T-helper 2 cell treated with Interferon-gamma antibody and Interleukin-4, amounts not matched to agents 100 ng/mL and 5 ng/mL, for 36 hours (primary cell): ENCODE measurements around the gene SEC24C. TPM values are rescaled to one million over a fixed set of nuclear protein-coding genes. Genes with fewer than 3 reads are reported as not detected.

Experiments used
- intact Hi-C: fragments of 100-400 bp; cut with micrococcal nuclease; formaldehyde crosslinking; loops from one replicate; pipeline ENCODE4 v1.15.1; 2023
- total RNA-seq: library from RNA; stranded (reverse); gene quantifications from 2 replicates; pipeline ENCODE4 v1.2.3, GENCODE V29; 2022

The SEC24C gene
- total RNA-seq, 1 donor from 2014 or later, result 119 TPM

DNA sequence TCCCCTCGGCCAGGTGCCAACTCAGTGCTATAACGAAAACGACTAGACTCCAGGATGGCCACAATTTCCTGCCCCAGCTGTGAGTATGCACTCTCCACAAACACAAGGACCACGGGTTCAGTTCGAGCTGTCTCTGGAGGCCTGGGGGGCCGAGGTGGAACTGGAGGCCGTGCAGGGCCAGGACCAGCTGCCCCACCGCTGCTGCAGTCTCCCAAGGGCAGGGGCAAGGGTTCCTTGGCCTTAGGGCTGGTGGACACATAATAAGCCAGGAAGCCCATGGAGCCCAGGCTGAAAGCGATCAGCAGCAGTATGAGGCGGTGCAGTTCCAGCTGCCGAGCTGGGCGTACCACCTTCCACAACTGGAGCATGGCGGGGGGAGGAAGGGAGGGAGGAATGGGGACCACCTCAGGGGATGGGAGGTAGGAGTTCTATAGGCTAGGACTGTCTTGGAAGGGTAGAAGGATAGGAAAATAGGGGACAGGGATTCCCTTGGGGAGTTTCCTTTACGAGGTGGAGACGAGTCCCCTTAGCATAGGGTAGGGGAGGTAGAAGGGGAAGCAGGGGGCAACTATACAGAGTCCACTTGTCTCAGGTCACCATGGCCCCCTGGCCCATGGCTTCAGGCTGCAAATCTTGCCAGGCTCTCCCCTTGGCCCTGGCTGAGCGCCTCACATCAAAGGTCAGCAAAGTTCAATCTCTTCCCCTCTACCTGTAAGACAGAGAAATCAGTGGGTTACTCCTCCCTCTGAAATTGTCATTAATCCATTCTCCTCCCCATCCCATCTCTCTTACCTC, 64.0 kb downstream of the SEC24C start:
- intact Hi-C loops, result no loop called here

DNA sequence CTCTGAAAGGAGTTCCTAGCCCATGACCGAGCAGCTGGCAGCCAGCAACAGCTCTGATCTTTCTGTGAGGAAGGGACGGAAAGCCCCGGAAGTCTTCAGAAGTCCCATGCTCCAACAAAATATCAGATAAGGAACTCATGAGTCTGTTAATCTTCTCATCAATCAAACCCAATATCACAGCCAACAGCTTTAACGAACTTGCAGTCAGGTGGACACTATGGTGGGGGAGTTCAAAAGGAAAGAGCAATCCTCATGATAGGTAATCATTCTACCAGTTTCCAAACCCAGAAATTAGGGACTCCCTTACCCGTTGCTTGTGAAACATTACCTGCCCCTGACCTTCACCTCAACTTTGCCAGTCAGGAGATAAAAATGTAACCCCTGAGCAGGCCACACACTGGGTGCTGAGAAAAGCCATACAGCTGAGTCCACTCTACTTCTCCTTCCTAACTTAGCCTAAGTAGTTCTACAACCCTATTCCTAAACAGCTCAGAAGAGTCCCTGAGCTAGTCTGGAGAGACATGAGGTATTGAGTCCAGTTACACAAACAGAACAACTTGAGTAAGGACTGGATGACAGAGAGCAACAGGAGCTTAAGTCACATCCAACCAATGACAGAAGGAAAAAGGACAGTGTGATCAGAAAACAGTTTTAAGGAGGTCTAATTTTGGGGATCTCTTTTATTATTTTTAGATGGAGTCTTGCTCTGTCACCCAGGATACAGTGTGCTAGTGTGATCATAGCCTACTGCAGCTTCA, 65.1 kb downstream of the SEC24C start:
- intact Hi-C loops, result no loop called here

DNA sequence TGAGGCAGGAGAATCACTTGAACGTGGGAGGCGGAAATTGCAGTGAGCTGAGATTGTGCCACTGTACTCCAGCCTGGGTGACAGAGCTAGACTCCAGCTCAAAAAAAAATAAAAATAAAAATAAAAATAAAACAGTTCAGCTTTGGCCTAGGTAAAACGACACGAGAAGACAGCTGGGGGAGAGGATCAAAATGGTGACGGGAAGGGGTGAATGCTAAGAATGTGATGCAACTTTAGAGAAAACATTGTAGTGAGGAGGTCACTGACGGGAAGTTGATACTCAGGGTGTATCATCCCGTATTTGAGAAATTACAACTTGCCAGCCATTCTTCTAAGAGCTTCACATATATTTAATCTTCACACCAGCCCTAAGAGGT, 66.2 kb downstream of the SEC24C start:
- intact Hi-C loops, result loop anchor here (2.0 to 5.0 kb wide), 3 partner anchors 38 to 313 kb away; partner anchors contain the start of gene PPP3CB

DNA sequence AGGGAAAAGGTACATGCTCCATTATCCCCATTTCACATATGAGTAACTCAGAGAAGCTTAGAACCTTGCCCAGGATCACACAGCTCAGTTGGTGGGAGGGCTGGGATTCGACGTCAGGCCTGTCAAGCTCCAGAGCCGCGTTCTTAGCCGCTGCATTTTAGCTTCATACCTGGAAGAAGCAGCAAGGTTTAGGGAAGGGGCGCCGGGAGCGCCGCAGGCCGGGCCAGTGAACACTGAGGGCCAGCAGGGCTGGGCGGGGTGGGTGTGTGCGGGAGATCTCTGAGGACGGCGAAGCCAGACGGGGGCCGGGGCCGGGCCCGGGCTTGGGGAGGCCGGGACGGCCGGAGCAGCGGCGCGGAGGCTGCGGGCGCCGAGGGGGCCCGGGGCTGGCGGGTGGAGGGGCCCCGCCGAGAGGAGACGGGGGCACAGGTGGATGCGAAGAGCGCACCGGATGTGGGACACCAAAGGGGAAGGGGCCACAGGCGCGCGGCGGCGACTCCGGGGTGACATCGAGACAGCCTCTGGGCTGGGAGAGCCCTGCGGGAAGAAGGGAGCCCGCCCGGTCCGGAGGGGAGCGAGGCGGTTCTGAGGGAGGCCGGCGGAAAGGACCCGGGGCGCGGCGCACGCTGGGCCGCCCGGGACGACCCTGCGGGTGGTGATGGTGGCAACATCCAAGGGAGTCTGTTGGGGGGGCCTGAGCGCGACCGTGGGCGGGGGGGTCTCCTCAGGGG, 66.7 kb downstream of the SEC24C start:
- intact Hi-C loops, result loop anchor here (1.0 to 5.0 kb wide), 5 partner anchors 26 to 314 kb away; partner anchors contain the start of genes PPP3CB, SEC24C and ZSWIM8

DNA sequence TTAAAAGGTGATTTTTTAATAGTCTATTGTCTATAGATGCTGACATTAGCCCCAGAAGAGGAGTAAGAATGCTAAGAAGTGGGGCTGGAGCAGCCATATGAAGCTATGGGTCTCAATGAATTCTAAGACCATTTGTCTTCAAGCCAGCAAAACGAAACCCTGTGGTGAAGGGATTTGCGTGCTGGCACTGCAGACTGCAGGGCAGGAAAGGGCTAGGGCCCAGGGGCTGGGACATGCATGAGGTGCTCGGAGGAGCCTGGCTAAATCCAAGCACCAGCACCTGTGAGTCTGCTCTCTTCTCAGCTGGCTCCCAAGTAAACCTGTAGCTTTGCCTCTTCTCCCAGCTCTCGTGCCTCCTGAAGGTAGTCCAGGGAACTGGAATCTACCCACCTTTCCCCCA, 68.5 kb downstream of the SEC24C start:
- intact Hi-C loops, result loop anchor here (5.0 kb wide), 2 partner anchors 40 to 315 kb away; partner anchors contain the start of gene PPP3CB

DNA sequence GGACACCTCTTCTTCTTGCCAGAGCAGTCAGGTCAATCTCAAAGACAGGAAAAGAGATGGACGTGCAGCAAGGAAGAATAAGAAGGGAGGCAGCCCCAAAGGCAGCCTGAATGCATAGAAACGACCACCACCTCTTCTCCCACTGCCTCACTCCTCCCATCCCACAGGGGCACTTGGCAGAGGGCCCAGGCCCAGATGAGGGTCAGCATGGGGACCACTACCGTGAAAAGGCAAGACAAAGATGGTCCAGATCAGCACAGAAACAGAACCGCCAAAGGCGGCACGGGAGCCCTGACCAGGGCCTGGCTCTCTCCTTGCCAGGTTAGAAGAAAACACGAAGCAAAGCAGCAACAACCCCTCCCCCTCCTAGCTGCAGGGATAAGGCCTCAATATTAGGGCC, 69.2 kb downstream of the SEC24C start:
- intact Hi-C loops, result loop anchor here (5.0 kb wide), 2 partner anchors 41 to 316 kb away; partner anchors contain the start of gene PPP3CB

DNA sequence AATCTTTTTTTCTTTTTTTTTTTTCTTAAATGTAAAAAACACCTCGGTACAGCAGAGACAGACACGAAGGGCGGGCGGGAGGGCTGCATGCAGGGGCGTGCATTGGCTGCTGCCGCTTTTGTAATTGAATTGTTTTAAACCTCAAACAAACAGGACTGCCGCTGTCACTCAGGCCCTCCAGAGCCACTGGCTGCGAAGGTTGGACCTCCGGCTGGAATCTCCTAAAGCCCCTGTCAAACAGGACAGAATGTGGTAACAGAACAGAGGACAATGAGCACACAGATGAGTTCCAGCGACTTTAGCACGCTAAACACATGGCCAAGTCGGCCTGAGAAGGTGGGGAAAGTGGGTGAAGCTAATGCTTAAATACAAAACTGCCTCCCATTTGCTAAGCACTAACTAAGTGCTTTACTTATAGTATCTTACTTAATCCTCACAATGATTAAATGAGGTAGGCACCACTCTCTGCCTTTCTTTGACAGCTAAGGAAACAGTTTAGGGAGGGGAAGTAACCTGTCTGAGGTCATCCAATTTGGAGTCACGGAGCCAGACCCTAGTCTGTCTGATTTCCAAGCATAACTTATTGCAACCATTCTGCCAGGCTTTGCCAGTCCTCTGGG, 70.2 kb downstream of the SEC24C start:
- intact Hi-C loops, result loop anchor here (5.0 kb wide), 2 partner anchors 42 to 317 kb away; partner anchors contain the start of gene PPP3CB

DNA sequence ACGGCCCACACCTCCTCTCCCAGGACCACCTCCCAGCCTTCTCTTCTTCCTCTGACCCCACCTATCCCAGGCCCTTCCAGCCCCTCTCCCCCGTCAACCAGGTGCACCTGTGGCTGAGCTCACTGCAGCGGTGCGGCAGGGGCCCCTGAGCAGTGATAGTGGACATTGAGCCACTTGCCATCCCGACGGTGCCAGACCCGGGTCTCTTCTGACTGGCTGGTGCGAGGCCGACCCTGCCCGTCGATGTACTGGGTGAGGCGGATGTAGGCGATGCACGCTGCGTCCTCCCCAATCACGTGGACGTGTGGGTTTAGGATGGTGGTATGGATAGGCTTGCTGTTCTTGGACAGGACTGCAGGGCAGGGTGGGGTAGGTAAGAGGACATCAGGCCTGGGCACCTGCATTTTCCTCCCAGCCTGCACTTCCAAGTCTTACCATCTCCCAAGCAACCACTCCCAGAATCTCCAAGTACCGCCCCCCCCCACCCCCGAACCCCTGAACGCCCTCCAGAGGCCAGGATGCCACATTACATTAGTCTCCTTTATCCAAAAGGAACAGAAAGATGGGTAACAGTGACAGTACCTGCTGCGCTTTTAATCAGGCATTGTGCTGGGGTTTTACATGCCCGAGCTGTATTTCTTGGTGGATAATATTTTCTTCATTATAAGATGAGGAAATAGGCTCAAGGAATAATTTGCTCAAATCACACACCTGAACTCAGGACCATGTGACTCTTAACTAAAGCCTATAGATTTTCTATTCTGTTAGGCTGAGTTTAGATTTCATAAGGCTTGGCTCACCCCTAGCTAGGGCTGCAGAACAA, 70.9 kb downstream of the SEC24C start:
- intact Hi-C loops, result loop anchor here (5.0 kb wide), 2 partner anchors 43 to 318 kb away; partner anchors contain the start of gene PPP3CB

DNA sequence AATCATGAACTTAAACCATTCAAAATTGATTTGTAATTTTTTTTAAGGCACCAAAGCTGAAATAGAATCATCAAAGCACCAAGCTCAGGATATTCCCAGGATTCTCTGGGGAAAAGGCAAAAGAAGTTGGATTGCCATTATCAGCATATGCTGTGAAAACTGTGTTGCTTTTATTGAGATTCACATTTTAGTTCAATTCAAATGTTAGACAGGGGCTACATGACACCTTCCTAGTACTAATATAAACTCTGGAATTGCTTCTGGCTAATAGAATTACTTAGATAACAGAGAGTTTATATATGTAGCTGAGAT, 71.5 kb downstream of the SEC24C start:
- intact Hi-C loops, result no loop called here

DNA sequence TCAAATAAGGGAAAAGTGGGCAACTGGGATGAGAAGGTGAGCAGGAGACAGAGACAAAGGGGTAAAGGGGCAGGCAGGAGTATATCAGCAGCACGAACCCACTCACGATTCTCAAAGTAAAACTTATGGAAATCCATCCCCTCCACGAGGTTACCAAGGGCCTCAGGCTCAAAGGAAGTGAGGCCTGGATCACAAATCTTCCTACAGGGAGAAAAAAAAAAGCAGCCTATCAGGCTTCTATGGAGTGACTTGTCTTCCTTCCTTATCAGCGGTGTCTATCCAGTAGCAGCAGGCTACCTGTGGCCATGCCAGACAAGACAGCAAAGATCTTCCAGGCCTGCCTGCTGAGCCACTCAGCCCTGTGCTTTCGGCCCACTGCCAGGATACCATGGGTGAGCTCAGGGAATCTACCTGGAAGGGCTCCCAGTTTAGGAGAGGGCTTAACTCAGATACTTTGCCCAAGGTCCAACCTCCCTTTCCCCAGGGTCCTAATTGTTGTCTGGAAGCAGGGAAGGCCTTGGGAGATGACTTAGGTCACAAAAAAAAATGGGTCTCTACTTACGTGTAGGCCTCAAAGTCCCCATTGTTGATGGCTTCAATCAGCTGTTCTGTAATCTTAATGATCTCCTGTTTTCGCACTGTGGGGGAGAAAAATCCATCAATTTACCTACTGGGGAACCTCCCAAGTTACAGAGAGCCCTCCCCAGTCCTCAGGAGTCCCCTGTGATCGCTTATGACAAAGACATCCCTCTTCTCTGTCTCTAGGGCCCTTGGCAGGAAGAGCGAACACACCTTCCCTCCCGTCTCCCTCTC, 73.0 kb downstream of the SEC24C start:
- intact Hi-C loops, result no loop called here

DNA sequence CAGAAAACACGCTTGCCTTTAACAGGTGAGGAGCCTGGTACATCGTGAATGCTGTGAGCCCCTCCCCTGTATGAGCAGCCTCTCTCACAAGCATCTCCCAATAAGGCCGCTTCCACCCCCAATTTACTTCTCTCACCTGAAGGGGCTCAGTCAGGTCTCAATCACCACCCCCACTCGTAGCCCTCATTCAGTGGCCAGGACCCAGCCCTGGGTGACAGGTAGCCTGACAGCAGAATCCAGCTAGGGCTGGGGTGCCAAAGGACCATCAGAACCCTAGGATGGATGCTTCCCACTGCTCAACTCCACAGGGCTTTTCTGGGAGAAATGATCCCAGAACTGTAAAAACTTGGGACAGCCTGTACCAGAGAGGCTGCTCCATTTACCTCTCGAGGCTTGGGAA, 73.7 kb downstream of the SEC24C start:
- intact Hi-C loops, result no loop called here

DNA sequence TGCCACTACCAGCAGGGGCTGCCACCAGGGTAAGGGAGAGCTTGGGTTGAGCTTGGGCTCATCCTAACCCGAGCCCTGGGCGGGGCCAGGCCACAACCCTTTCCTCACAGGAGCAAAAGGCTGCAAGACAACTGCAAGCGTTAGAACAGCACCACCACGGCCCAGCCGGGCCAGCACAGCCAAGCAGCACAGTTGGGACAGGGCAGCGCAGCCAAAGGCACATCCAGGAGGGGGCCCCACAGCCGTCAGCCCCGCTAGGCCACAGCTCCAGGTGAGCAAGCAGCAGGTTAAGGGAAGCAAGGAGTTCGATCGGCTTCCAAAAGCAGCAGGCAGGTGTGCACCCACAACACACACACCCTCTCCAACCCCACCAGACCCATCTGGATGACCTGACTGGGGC, 74.2 kb downstream of the SEC24C start:
- intact Hi-C loops, result no loop called here

DNA sequence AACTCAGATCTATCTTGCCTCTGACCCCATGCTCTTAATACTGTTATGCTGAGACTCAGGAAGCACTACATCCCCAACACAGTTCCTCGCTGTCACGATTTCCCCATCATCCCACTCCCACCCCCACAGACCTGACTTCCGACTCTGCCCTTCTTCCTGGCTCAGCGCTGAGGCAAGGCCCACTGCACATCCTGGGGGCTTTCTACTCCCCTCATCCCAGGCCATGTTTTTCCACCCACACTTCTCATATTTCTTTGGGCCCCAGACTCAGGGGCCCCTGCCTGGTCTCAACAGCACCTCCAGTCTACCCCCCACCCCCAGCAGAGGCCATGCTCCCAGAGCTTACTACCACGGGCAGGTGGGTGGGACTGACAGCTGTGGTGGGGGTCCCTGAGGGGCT, 74.9 kb downstream of the SEC24C start:
- intact Hi-C loops, result no loop called here

DNA sequence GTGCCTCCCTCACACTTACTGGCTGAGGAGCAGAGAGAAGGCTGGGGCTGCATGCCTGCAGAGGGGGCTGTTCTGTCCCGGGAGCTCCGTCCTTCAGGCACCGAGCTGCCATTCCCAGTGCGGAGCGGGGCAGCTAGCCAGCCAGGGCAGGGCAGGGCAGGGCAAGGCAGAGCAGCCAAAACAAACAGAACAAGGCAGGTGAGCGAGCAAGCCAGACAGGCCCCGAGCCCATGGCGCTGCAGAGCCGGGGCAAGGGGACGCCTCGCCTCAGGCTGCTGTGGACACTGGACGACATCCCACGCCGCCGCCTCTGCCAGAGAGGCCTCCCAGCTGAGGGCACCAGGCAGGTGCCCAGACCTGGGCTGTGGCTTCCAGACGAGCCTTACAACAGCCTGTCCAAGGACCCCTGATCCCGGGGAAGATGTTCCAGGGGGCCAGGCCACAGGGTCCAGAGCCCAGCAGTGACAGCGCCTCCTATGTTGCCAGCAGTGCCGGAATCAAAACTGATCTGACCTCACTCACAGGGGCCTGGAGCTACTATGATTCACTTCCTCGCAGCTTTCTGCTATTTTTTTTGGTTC, 75.4 kb downstream of the SEC24C start:
- intact Hi-C loops, result no loop called here

Other genes with a start within 250 kb of the SEC24C start
- 47.3 and 49.7 TPM in 2 replicates for gene PPP3CB, start 248.3 kb upstream of the SEC24C start, total RNA-seq
- 2.5 and 3.3 TPM in 2 replicates for gene USP54, start 153.0 kb upstream of the SEC24C start, total RNA-seq
- gene MYOZ1, start 102.9 kb upstream of the SEC24C start, total RNA-seq, result not detected in 2 replicates
- 0.09 TPM in 1 of 2 replicates, not detected in the other for gene SYNPO2L, start 88.3 kb upstream of the SEC24C start, total RNA-seq
- gene AGAP5, start 46.3 kb upstream of the SEC24C start, total RNA-seq, result 12.1 and 12.2 TPM in 2 replicates
- gene CHCHD1, start 37.7 kb downstream of the SEC24C start, total RNA-seq, result 30.1 and 31.9 TPM in 2 replicates
- 57.9 and 60.6 TPM in 2 replicates for gene ZSWIM8, start 41.2 kb downstream of the SEC24C start, total RNA-seq
- 51.1 and 54.1 TPM in 2 replicates for gene NDST2, start 67.2 kb downstream of the SEC24C start, total RNA-seq
- 52.3 and 52.5 TPM in 2 replicates for gene CAMK2G, start 130.2 kb downstream of the SEC24C start, total RNA-seq
- gene PLAU, start 166.8 kb downstream of the SEC24C start, total RNA-seq, result 4.5 and 4.8 TPM in 2 replicates